IPS DF 4.7 (cell line): ENCODE measurements around the gene UBASH3B.
"Not testable (repeated sequence)": the region's sequence is repeated elsewhere in the genome, so short reads cannot be mapped to it uniquely, and the experiment has no call there.

Experiments
- DNase-seq: peaks from one replicate; pipeline ENCODE4 v3.0.0-alpha.2; 2013; ENCODE audit warnings: low spot score; ENCODE audit errors: extremely low read depth

Gene UBASH3B

GRCh38 chr11:122843281-122844141, 188.0 kb downstream of the UBASH3B start:
- no peak for DNase-seq

GRCh38 chr11:122847466-122847865, 191.9 kb downstream of the UBASH3B start:
- no peak for DNase-seq

- no peak for DNase-seq
Measured at GRCh38 chr11:122848186-122848585, 192.7 kb downstream of the UBASH3B start.

DNA sequence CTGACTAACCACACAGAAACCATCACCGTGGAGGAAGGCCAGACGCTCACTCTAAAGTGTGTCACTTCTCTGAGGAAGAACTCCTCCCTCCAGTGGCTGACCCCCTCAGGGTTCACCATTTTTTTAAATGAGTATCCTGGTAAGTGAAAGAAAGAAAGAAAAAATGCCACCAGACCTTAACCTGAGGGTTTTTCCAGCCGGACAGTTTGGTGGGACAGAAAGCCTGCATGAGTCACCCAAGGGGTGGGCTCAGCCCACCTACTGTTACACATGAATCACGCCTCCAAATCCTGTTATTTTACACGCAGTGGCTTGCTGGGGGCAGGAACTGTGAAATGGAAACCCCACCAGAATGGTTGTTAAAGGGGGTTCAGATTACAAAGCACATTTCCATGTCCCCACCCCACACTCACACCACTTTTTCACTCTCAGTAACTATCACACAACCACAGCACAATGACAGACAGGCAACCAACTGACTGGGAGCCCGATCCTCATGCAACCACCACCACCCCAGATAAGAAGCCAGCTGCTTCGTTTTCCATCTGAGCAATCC, 194.6 kb downstream of the UBASH3B start:
- no peak for DNase-seq

DNA sequence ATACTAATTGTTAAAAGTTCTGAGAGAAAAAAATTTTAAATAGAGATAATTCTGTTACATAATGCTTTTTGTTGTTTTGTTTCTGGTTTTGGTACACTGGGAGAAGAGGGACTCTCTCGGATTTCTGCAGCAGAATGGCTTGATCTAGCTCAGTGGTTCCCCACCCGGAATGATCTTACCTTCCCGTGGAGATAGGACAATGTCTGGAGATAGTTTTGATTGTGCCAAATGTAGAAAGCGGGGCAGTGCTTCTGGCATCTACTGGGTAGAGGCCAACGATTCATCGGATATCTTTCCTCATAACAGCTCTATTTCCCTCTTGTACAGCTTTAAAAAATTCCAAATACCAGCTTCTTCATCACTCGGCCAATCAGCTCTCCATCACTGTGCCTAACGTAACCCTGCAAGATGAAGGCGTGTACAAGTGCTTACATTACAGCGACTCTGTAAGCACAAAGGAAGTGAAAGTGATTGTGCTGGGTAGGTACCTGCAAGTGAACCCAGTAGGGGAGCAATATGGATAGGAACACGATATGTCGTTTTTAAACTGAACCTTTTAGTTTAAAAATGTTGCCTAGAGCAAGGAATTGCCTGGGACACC, 195.9 kb downstream of the UBASH3B start:
- no peak for DNase-seq

DNA sequence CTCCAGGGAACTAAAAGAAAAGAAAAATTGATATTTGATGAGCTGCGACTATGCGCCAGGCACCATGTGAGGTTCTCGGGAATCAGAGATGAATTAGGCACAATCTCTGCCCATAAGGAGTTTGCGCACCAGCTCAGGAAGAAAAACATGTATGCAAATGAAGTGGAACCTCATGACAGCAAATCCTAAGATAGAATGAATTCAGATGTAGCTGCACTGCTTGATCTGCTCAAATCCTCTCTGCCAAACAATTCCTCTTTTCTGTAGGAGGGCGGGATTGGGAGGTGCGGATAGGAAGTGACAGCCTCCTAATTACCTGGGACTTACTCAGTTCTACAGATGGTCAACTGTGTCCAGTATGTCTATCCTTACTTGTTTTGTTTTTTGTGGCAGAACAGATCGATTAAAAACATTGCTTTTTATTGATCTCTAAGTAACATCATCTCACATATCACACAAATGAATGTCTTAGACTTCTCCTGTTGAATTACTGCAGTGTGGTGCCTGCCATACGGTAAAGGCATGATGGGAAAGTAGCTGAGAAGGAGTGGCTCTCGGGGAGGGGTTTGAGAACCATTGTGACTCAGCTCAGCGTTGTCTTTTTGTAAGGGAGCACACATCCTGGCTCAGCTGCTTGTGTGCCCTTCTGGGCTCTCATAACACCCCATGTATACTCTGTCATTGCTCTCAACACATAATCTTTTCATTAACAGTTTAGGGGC, 196.7 kb downstream of the UBASH3B start:
- no peak for DNase-seq

- no peak for DNase-seq
Measured at GRCh38 chr11:122852796-122853160, 197.3 kb downstream of the UBASH3B start.

GRCh38 chr11:122853261-122853660, 197.7 kb downstream of the UBASH3B start:
- DNase-seq = no peak

DNA sequence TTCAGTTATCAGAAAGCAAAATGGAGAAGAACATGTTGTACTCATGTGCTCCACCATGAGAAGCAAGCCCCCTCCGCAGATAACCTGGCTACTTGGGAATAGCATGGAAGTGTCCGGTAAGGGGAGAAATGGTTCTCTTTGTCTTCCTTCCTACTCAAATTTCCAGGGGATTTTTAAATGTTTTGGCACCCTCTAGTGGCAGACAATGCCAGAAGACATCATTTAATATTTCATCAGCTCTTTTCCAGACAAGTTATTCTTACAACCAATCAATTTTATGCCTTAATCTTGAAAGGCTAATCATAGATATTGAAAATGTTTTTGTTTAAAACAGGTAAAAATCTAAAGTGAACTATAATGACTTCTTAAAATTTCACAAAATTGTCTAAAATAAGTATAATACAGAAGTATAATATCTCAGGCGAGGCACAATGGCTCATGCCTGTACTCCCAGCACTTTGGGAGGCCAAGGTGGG, 198.5 kb downstream of the UBASH3B start:
- DNase-seq = peak; percentile 75

- no peak for DNase-seq
Measured at GRCh38 chr11:122861631-122862030, 206.1 kb downstream of the UBASH3B start.

GRCh38 chr11:122862091-122862490, 206.6 kb downstream of the UBASH3B start:
- DNase-seq = no peak

GRCh38 chr11:122863154-122863553, 207.6 kb downstream of the UBASH3B start:
- DNase-seq = not testable (repeated sequence)

- no peak for DNase-seq
Measured at GRCh38 chr11:122863704-122864326, 208.3 kb downstream of the UBASH3B start.
